NCI-H1048 (cell line): ENCODE data around the gene ZMYND11.
"Not testable (repeated sequence)": the region's sequence is repeated elsewhere in the genome, so short reads cannot be mapped to it uniquely, and the experiment has no call there.

Experiments used
- DNase-seq: peaks from one replicate; lab custom pipeline; 2025; lab: John Stamatoyannopoulos, UW

The ZMYND11 gene

GRCh38 chr10:244227-244626 lies 109.0 kb downstream of the ZMYND11 start:
- DNase-seq = no peak

- DNase-seq = no peak
These were observed 111.2 kb downstream of the ZMYND11 start for GRCh38 chr10:246431-246830.

- DNase-seq = no peak
These were observed 112.2 kb downstream of the ZMYND11 start for GRCh38 chr10:247480-247879.

GRCh38 chr10:248307-248706 lies 113.1 kb downstream of the ZMYND11 start:
- no peak for DNase-seq

- no peak for DNase-seq
These were observed 116.8 kb downstream of the ZMYND11 start for GRCh38 chr10:251982-252582.

- DNase-seq = no peak
These were observed 125.7 kb downstream of the ZMYND11 start for GRCh38 chr10:260819-261429.

GRCh38 chr10:264160-265073 lies 129.2 kb downstream of the ZMYND11 start:
- DNase-seq = not testable (repeated sequence)

- not testable (repeated sequence) for DNase-seq
These were observed 129.8 kb downstream of the ZMYND11 start for GRCh38 chr10:265074-265440.

GRCh38 chr10:265816-266588 lies 130.7 kb downstream of the ZMYND11 start:
- DNase-seq = not testable (repeated sequence)

- DNase-seq = no peak
These were observed 131.7 kb downstream of the ZMYND11 start for GRCh38 chr10:266974-267425.

GRCh38 chr10:267705-268104 lies 132.4 kb downstream of the ZMYND11 start:
- no peak for DNase-seq

GRCh38 chr10:269440-270074 lies 134.3 kb downstream of the ZMYND11 start:
- DNase-seq = no peak

GRCh38 chr10:271201-271600 lies 135.9 kb downstream of the ZMYND11 start:
- no peak for DNase-seq

- DNase-seq = no peak
These were observed 136.5 kb downstream of the ZMYND11 start for GRCh38 chr10:271722-272121.

- DNase-seq = no peak
These were observed 137.8 kb downstream of the ZMYND11 start for GRCh38 chr10:273088-273487.

- DNase-seq = no peak
These were observed 139.6 kb downstream of the ZMYND11 start for GRCh38 chr10:274866-275265.

- DNase-seq = no peak
These were observed 140.4 kb downstream of the ZMYND11 start for GRCh38 chr10:275680-276079.

- no peak for DNase-seq
These were observed 142.7 kb downstream of the ZMYND11 start for GRCh38 chr10:277963-278362.

- DNase-seq = no peak
These were observed 143.5 kb downstream of the ZMYND11 start for GRCh38 chr10:278707-279106.

GRCh38 chr10:279232-279631 lies 144.0 kb downstream of the ZMYND11 start:
- DNase-seq = no peak

- DNase-seq = no peak
These were observed 144.4 kb downstream of the ZMYND11 start for GRCh38 chr10:279655-280054.
